VCaP (cell line): ENCODE measurements around the gene PLCG2.

ENCODE experiments used
- H3K27ac ChIP-seq: fragments of 450-650 bp; 2 replicates; pipeline ENCODE4 v1.5.1; 2017
- TF ChIP-seq, protein P1 (sequence below): fragments of 450-650 bp; conservative IDR thresholded peaks from 2 replicates; pipeline ENCODE4 v1.5.1; 2017; ENCODE audit warnings: mild to moderate bottlenecking, moderate library complexity

Gene PLCG2

DNA sequence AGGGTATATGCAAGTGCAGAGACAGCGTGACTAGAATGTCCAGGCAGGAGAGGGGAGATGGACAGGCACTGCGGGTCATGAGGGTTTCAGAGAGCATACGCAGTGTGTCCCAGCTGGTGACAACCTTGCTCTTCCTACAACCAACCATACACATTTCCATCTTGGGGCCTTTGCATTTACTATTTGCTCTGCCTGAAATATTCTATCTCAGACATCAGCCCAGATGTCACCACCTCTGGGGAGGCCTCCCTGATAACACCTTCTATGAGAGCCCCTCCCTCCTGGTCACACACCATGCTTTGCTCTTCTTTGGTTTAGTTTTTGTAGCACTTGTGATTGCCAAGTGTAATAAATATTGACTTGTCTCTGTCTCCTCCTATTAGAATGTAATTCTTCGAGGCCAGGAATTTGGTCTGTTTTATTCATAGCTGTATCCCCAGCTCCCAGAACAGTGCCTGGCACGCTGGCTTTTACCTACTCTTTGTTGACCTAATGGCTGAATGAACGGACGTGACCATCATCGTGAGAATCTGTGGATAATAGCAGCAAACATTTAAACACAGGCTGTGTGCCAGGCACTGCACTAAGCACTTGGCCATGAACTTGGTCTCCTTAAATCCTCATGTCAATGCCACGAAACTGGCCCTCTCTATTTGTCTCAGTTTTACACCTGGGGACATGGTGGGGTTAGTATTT, 51.9 kb downstream of the PLCG2 start:
- TF ChIP-seq, protein P1, sequence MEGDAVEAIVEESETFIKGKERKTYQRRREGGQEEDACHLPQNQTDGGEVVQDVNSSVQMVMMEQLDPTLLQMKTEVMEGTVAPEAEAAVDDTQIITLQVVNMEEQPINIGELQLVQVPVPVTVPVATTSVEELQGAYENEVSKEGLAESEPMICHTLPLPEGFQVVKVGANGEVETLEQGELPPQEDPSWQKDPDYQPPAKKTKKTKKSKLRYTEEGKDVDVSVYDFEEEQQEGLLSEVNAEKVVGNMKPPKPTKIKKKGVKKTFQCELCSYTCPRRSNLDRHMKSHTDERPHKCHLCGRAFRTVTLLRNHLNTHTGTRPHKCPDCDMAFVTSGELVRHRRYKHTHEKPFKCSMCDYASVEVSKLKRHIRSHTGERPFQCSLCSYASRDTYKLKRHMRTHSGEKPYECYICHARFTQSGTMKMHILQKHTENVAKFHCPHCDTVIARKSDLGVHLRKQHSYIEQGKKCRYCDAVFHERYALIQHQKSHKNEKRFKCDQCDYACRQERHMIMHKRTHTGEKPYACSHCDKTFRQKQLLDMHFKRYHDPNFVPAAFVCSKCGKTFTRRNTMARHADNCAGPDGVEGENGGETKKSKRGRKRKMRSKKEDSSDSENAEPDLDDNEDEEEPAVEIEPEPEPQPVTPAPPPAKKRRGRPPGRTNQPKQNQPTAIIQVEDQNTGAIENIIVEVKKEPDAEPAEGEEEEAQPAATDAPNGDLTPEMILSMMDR: no peak
- no peak overlapping the region for H3K27ac ChIP-seq

- TF ChIP-seq, protein P1: no peak
- H3K27ac ChIP-seq: no peak overlapping the region
Observed at GRCh38 chr16:81831722-81832126, 52.6 kb downstream of the PLCG2 start.

DNA sequence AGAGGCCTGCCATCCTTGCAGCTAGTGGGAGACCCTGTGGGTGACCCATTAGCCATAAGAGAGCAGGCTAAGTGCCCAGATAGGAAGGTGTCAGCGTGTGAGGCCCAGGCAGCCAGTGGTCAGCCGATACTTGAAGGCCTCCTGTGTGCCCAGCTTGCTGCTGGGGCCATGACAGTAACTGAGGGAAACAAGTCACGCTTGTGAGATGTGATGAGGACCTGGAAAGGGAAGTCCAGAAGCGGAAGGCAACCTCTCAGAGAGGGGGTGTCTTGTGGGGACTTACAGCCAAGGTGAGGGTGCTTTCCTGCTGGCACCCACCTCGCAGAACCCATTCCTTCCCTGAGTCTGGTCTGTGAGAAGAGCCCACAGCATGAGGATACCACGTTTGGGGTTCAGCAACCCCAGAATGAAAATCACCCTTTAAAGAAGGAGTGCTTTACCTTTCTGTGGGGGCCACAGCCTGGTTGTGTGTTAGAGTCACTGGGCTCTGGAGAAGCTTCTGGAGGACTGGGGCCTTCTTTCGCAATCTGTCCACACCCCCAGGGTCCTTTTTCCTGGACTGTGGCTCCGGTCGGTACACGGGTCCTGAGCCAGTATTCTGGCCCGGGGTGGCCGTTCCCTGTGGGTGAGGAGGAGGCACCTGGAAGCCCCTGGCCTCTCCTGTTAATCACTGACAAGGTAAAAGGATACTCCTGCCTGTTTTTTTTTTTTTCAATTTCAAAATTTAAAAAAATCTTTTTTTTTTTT, 53.9 kb downstream of the PLCG2 start:
- no peak overlapping the region for H3K27ac ChIP-seq
- TF ChIP-seq, protein P1: no peak

- TF ChIP-seq, protein P1: no peak
- no peak overlapping the region for H3K27ac ChIP-seq
Observed at GRCh38 chr16:81833751-81834150, 54.7 kb downstream of the PLCG2 start.

DNA sequence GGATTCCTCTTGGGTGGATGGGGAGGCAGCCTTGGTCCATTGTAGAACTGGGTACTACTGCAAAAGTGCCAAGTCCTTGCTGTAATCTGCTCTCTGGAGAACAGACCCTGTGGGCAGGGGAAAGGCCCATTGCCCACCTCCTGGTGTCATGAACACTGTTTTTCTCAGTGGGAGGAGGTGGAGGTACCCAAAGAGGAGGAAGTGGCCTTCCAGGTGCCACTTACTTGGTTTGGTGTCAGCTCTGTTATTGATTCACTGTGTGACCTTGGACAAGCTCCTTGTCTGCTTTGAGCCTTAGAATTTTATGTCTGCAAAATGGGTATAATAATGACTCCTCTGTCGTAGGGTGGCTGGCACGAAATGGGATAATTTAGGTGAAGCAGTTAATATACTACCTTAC, 55.8 kb downstream of the PLCG2 start:
- H3K27ac ChIP-seq: no peak overlapping the region
- TF ChIP-seq, protein P1: no peak

- TF ChIP-seq, protein P1: no peak
- no peak overlapping the region for H3K27ac ChIP-seq
Observed at GRCh38 chr16:81836279-81837054, 57.4 kb downstream of the PLCG2 start.

DNA sequence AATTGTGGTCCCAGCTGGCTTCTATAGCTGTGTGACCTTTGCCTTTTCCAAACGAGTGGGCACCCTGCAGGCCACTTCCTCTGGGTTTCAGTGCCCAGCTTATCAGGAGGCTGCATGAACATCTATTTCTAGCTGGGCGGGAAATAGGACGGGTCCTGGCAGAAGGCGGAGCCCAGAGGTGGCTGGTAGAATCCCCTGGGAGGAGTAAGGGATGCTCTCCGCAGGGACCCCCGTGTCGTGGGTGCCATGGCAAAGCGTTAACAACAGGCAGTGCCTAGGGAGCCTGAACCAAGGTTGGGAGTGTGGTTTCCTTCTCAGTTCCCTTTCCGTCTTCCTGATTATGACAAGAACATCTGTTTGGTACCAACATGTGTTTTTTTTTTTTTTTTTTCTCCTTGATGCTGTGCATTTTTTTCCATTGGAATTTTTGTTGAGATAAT, 58.2 kb downstream of the PLCG2 start:
- H3K27ac ChIP-seq: no peak overlapping the region
- TF ChIP-seq, protein P1: no peak
